ENCODE data around the gene STOML2.
A peak's percentile ranks its signal among the peaks of the same experiment; 100 is the strongest.

Gene STOML2

GRCh38 chr9:35072461-35073278 is 30.3 kb downstream of the STOML2 start, which contains the start of gene VCP:
TSS of gene VCP (minus strand) at chr9:35072625. CDS start at chr9:35072353, 272 bp downstream.
- peak; percentile 99 for DNase-seq (ENCODE audit: low spot score)

GRCh38 chr9:35071814-35072460 is 31.0 kb downstream of the STOML2 start:
- DNase-seq (ENCODE audit: low spot score): peak; percentile 64

GRCh38 chr9:35070823-35071813 is 31.8 kb downstream of the STOML2 start:
- DNase-seq (ENCODE audit: low spot score): peak; percentile 54

GRCh38 chr9:35069020-35069419 is 33.9 kb downstream of the STOML2 start:
- no peak for DNase-seq (ENCODE audit: low spot score)

- DNase-seq (ENCODE audit: low spot score): no peak
Measured at GRCh38 chr9:35067056-35067455, 35.9 kb downstream of the STOML2 start.

GRCh38 chr9:35060548-35061207 is 42.3 kb downstream of the STOML2 start:
- DNase-seq (ENCODE audit: low spot score): no peak

- DNase-seq (ENCODE audit: low spot score): no peak
Measured at GRCh38 chr9:35059438-35059837, 43.5 kb downstream of the STOML2 start.

- DNase-seq (ENCODE audit: low spot score): no peak
Measured at GRCh38 chr9:35057271-35057620, 45.7 kb downstream of the STOML2 start.

GRCh38 chr9:35056571-35057270 is 46.2 kb downstream of the STOML2 start:
- DNase-seq (ENCODE audit: low spot score): no peak

- DNase-seq (ENCODE audit: low spot score): no peak
Measured at GRCh38 chr9:35054871-35055644, 47.9 kb downstream of the STOML2 start.

GRCh38 chr9:35054185-35054835 is 48.6 kb downstream of the STOML2 start:
- DNase-seq (ENCODE audit: low spot score): no peak

- peak; percentile 48 for DNase-seq (ENCODE audit: low spot score)
Measured at GRCh38 chr9:35051069-35051967, 51.6 kb downstream of the STOML2 start.

All from CD4-positive, alpha-beta T cell treated with Interleukin-15 for 4 hours (primary cell).